ENCODE results near the gene ZNF324B.

GRCh38 chr19:58477130-58477529 lies 25.7 kb downstream of the ZNF324B start:
- TF ChIP-seq EZH2phosphoT487 (IDR thresholded peaks at IDR 0.05; ENCODE audit: low read length) (no peak), CTCF (IDR thresholded peaks at IDR 0.05; ENCODE audit: low read length) (no peak), EZH2 (optimal IDR thresholded peaks at IDR 0.05; ENCODE audit: low read depth, low read length) (no peak)

All from MM.1S (cell line).